Measurements from ENCODE around the gene UVRAG.

The UVRAG gene

GRCh38 chr11:75814677-75815344 is at the start of gene UVRAG:
UVRAG (plus strand) TSS chr11:75815210; CDS start chr11:75815408, 198 bp downstream.
- peak within 1 kb of the TSS; percentile 86 for H3K27ac ChIP-seq
- peak; percentile 98 for DNase-seq (ENCODE audit: low read depth, low spot score)

- no peak overlapping the region for H3K27ac ChIP-seq
- no peak for DNase-seq (ENCODE audit: low read depth, low spot score)
These were observed 48.4 kb upstream of the UVRAG start for GRCh38 chr11:75766443-75767227.

- DNase-seq (ENCODE audit: low read depth, low spot score): no peak
- no peak overlapping the region for H3K27ac ChIP-seq
These were observed 47.8 kb upstream of the UVRAG start for GRCh38 chr11:75767228-75767572.

GRCh38 chr11:75767793-75768111 is 47.3 kb upstream of the UVRAG start:
- H3K27ac ChIP-seq: no peak overlapping the region

GRCh38 chr11:75768112-75768908 is 46.7 kb upstream of the UVRAG start, which contains the start of gene DGAT2:
DGAT2 (plus strand) TSS chr11:75768778; CDS start chr11:75768992, 214 bp downstream.
- H3K27ac ChIP-seq: no peak within 1 kb of the TSS
- no peak for DNase-seq (ENCODE audit: low read depth, low spot score)

More at GRCh38 chr11:75767793-75768111, 47.3 kb upstream of the UVRAG start:
- DNase-seq (ENCODE audit: low read depth, low spot score): no peak

GRCh38 chr11:75768909-75769771 is 45.9 kb upstream of the UVRAG start:
- H3K27ac ChIP-seq: no peak overlapping the region
- no peak for DNase-seq (ENCODE audit: low read depth, low spot score)

- DNase-seq (ENCODE audit: low read depth, low spot score): no peak
- no peak overlapping the region for H3K27ac ChIP-seq
These were observed 44.9 kb upstream of the UVRAG start for GRCh38 chr11:75770102-75770501.

GRCh38 chr11:75771646-75772410 is 43.2 kb upstream of the UVRAG start:
- no peak overlapping the region for H3K27ac ChIP-seq
- no peak for DNase-seq (ENCODE audit: low read depth, low spot score)

- DNase-seq (ENCODE audit: low read depth, low spot score): no peak
These were observed 41.2 kb upstream of the UVRAG start for GRCh38 chr11:75773595-75774353.

GRCh38 chr11:75775056-75775455 is 40.0 kb upstream of the UVRAG start:
- DNase-seq (ENCODE audit: low read depth, low spot score): no peak
- no peak overlapping the region for H3K27ac ChIP-seq

More at GRCh38 chr11:75773595-75774353, 41.2 kb upstream of the UVRAG start:
- no peak overlapping the region for H3K27ac ChIP-seq

- no peak overlapping the region for H3K27ac ChIP-seq
- no peak for DNase-seq (ENCODE audit: low read depth, low spot score)
These were observed 38.5 kb upstream of the UVRAG start for GRCh38 chr11:75776546-75776945.

- no peak for DNase-seq (ENCODE audit: low read depth, low spot score)
- no peak overlapping the region for H3K27ac ChIP-seq
These were observed 37.4 kb upstream of the UVRAG start for GRCh38 chr11:75777461-75778110.

GRCh38 chr11:75778962-75779361 is 36.0 kb upstream of the UVRAG start:
- no peak overlapping the region for H3K27ac ChIP-seq
- no peak for DNase-seq (ENCODE audit: low read depth, low spot score)

- no peak for DNase-seq (ENCODE audit: low read depth, low spot score)
- no peak overlapping the region for H3K27ac ChIP-seq
These were observed 35.0 kb upstream of the UVRAG start for GRCh38 chr11:75779960-75780359.

- no peak for DNase-seq (ENCODE audit: low read depth, low spot score)
- no peak overlapping the region for H3K27ac ChIP-seq
These were observed 34.1 kb upstream of the UVRAG start for GRCh38 chr11:75780888-75781287.

- no peak for DNase-seq (ENCODE audit: low read depth, low spot score)
These were observed 33.7 kb upstream of the UVRAG start for GRCh38 chr11:75781296-75781695.

GRCh38 chr11:75781831-75782230 is 33.2 kb upstream of the UVRAG start:
- no peak overlapping the region for H3K27ac ChIP-seq
- DNase-seq (ENCODE audit: low read depth, low spot score): no peak

More at GRCh38 chr11:75781296-75781695, 33.7 kb upstream of the UVRAG start:
- H3K27ac ChIP-seq: no peak overlapping the region

Data from epithelial cell of prostate (primary cell).